ENCODE data around the gene RAPSN. TPM values are rescaled to one million over a fixed set of nuclear protein-coding genes. Genes with fewer than 3 reads are reported as not detected.

Gene RAPSN
- total RNA-seq, 2 experiments from 2014 or later: 0.21 TPM; not detected in 1

GRCh38 chr11:47387944-47388696, 60.8 kb downstream of the RAPSN start:
- Mint-ChIP-seq H3K4me1 (peaks cover 7% of the 10 kb centered on the region), H3K4me3 (no peak overlapping the region), H3K27ac (no peak overlapping the region), H3K27me3 (no peaks in the 10 kb centered on the region), H3K9me3 (ENCODE audit: low read depth) (no peaks in the 10 kb centered on the region), H3K36me3 (ENCODE audit: low read depth) (no peaks in the 10 kb centered on the region)
- intact Hi-C loops (cut with DNase I, micrococcal nuclease): no loop called here
- DNase-seq: no peak
- POLR2A ChIA-PET: interaction anchor here (0.6 kb wide), 1 partner anchor 39 kb away, joined by 3 read pairs; no protein-coding TSS in a partner anchor
- CTCF ChIA-PET: interaction anchor here (0.6 to 1.6 kb wide), 4 partner anchors 14 to 465 kb away, joined by 3 to 6 read pairs (median 4); no protein-coding TSS in a partner anchor
- ATAC-seq: no peak

Small RNAs within 50 kb of the gene (microRNA-seq; reads per million reads assigned to microRNA genes)
- gene MIR4487 (ENCODE audit: borderline replicate concordance): not detected

Other genes starting within 250 kb of the RAPSN start
- 100 to 1,000 TPM; 159 to 178 TPM for gene DDB2, start 234.2 kb downstream of the RAPSN start, total RNA-seq
- 10 to 100 TPM; 10.2 to 11.2 TPM for gene ACP2, start 200.3 kb downstream of the RAPSN start, total RNA-seq
- 10 to 100 TPM in 1 of 2 experiments, 1 to 10 TPM in 1; 9.5 to 13.3 TPM for gene NR1H3, start 191.1 kb downstream of the RAPSN start, total RNA-seq
- 10 to 100 TPM; 54.4 to 67.3 TPM for gene MADD, start 179.0 kb downstream of the RAPSN start, total RNA-seq
- not detected for gene MYBPC3, start 96.4 kb downstream of the RAPSN start, total RNA-seq
- under 1 TPM; 0.11 to 0.30 TPM for gene SPI1, start 70.6 kb downstream of the RAPSN start, total RNA-seq
- 10 to 100 TPM in 1 of 2 experiments, 1 to 10 TPM in 1; 8.6 to 10.7 TPM for gene SLC39A13, start 40.5 kb downstream of the RAPSN start, total RNA-seq
- 100 to 1,000 TPM; 147 to 167 TPM for gene PSMC3, start 22.7 kb downstream of the RAPSN start, total RNA-seq
- gene CELF1, start 104.0 kb upstream of the RAPSN start, total RNA-seq: 100 to 1,000 TPM; 132 to 143 TPM
- gene PTPMT1, start 116.5 kb upstream of the RAPSN start, total RNA-seq: 10 to 100 TPM; 35.6 to 41.5 TPM
- 10 to 100 TPM; 11.9 to 18.4 TPM for gene KBTBD4, start 129.8 kb upstream of the RAPSN start, total RNA-seq
- gene NDUFS3, start 129.9 kb upstream of the RAPSN start, total RNA-seq: 100 to 1,000 TPM in 1 of 2 experiments, 10 to 100 TPM in 1; 96.9 to 108 TPM
- gene FAM180B, start 137.5 kb upstream of the RAPSN start, total RNA-seq: under 1 TPM in 1 of 2 experiments, not detected in 1; 0.11 TPM
- under 1 TPM in 1 of 2 experiments, not detected in 1; 0.14 TPM for gene C1QTNF4, start 145.3 kb upstream of the RAPSN start, total RNA-seq
- 100 to 1,000 TPM in 1 of 2 experiments, 10 to 100 TPM in 1; 94.8 to 138 TPM for gene MTCH2, start 193.4 kb upstream of the RAPSN start, total RNA-seq